Measurements from ENCODE around the gene LCN1. TPM values are rescaled to one million over a fixed set of nuclear protein-coding genes. Genes with fewer than 3 reads are reported as not detected.

LCN1 gene
- total RNA-seq, 2 donors from 2014 or later = not detected

DNA sequence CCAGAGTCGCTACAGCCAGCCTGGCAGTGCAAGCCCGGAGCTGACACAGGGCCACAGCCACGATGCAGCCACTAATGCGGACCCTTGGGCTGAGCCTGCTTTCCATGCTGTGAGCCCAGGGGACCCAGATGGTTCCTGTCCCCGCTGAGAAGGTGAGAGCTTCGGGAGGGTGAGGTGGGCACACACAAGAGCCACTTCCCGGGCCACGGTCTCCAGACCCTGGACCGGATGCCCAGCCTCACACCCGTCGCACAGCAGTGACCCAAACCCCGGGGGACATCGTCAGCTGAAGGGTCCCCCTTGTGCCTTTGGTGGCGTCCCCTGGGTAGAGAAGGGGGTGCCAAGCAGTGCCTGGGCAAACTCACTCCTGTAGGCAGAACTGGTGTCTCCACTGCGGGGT lies 53.7 kb downstream of the LCN1 start:
- no peaks in the 10 kb centered on the region for H3K36me3 ChIP-seq
- no peaks in the 10 kb centered on the region for H3K27me3 ChIP-seq
- H3K9ac ChIP-seq (ENCODE audit: low read depth in 2 of 2, low read length in 2 of 2) = no peak overlapping the region
- TF ChIP-seq, protein P1, sequence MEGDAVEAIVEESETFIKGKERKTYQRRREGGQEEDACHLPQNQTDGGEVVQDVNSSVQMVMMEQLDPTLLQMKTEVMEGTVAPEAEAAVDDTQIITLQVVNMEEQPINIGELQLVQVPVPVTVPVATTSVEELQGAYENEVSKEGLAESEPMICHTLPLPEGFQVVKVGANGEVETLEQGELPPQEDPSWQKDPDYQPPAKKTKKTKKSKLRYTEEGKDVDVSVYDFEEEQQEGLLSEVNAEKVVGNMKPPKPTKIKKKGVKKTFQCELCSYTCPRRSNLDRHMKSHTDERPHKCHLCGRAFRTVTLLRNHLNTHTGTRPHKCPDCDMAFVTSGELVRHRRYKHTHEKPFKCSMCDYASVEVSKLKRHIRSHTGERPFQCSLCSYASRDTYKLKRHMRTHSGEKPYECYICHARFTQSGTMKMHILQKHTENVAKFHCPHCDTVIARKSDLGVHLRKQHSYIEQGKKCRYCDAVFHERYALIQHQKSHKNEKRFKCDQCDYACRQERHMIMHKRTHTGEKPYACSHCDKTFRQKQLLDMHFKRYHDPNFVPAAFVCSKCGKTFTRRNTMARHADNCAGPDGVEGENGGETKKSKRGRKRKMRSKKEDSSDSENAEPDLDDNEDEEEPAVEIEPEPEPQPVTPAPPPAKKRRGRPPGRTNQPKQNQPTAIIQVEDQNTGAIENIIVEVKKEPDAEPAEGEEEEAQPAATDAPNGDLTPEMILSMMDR (IDR thresholded peaks at IDR 0.05) = no peak
- H3K4me3 ChIP-seq = no peak overlapping the region
- H3K27ac ChIP-seq = no peak overlapping the region
- intact Hi-C loops (cut with DNase I) = no loop called here
- H3K4me1 ChIP-seq = no peaks in the 10 kb centered on the region
- H3K9me3 ChIP-seq = no peaks in the 10 kb centered on the region
- DNase-seq = no peak

Other genes starting within 250 kb of the LCN1 start
- 10 to 100 TPM; 18.9 to 19.7 TPM for gene PPP1R26, start 41.7 kb upstream of the LCN1 start, total RNA-seq
- gene MRPS2, start 20.8 kb upstream of the LCN1 start, total RNA-seq = 10 to 100 TPM; 35.9 to 61.1 TPM
- not detected for gene OBP2A, start 24.7 kb downstream of the LCN1 start, total RNA-seq
- gene PAEP, start 40.3 kb downstream of the LCN1 start, total RNA-seq = not detected
- not detected for gene GLT6D1, start 118.1 kb downstream of the LCN1 start, total RNA-seq
- not detected for gene LCN9, start 141.9 kb downstream of the LCN1 start, total RNA-seq
- gene SOHLH1, start 178.0 kb downstream of the LCN1 start, total RNA-seq = not detected
- under 1 TPM in 1 of 2 donors, not detected in 1; 0.08 TPM for gene KCNT1, start 180.7 kb downstream of the LCN1 start, total RNA-seq